ENCODE measurements around the gene FHIT. TPM values are rescaled to one million over a fixed set of nuclear protein-coding genes. Genes with fewer than 3 reads are reported as not detected.

FHIT gene
- total and polyA plus RNA-seq, 8 donors = 1.8 to 10.6 (median 7.1) TPM

DNA sequence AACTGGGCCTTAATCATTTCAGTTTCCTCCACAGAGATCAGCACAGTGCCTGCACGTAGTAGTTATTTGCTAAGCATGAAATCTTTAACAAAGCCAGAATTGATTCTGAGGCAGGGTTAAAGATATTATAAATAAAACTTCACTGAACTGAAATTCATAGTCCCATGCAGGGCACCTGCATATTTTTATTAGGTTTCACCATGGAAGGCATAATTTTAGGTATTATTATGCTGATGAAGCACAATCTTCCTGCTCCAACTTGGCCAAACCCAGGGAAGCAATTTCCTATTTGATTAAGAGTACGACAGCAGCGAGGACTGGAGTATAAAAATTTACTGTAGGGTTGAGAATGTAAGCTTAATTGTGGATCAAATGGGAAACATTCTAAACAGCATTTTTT is 1131.0 kb downstream of the FHIT start:
- TF ChIP-seq POLR2A (IDR thresholded peaks at IDR 0.05) = no peak
- TF ChIP-seq, protein P1, sequence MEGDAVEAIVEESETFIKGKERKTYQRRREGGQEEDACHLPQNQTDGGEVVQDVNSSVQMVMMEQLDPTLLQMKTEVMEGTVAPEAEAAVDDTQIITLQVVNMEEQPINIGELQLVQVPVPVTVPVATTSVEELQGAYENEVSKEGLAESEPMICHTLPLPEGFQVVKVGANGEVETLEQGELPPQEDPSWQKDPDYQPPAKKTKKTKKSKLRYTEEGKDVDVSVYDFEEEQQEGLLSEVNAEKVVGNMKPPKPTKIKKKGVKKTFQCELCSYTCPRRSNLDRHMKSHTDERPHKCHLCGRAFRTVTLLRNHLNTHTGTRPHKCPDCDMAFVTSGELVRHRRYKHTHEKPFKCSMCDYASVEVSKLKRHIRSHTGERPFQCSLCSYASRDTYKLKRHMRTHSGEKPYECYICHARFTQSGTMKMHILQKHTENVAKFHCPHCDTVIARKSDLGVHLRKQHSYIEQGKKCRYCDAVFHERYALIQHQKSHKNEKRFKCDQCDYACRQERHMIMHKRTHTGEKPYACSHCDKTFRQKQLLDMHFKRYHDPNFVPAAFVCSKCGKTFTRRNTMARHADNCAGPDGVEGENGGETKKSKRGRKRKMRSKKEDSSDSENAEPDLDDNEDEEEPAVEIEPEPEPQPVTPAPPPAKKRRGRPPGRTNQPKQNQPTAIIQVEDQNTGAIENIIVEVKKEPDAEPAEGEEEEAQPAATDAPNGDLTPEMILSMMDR (IDR thresholded peaks at IDR 0.05) = no peak
- TF ChIP-seq POLR2AphosphoS5 (IDR thresholded peaks at IDR 0.05) = no peak
- Histone ChIP-seq H3K9me3 (no peaks in the 10 kb centered on the region), H3K4me1 (no peaks in the 10 kb centered on the region), H3K4me3 (no peak overlapping the region), H3K36me3 (no peaks in the 10 kb centered on the region), H3K27ac (no peak overlapping the region), H3K27me3 (no peaks in the 10 kb centered on the region)
- no peak for DNase-seq
- 82 to 88% (median 84%) methylated on average over 3 of the region's 3 CpGs for WGBS, 5 donors
- intact Hi-C loops (cut with DNase I; ENCODE audit: low total_unique reads) = no loop called here

DNA sequence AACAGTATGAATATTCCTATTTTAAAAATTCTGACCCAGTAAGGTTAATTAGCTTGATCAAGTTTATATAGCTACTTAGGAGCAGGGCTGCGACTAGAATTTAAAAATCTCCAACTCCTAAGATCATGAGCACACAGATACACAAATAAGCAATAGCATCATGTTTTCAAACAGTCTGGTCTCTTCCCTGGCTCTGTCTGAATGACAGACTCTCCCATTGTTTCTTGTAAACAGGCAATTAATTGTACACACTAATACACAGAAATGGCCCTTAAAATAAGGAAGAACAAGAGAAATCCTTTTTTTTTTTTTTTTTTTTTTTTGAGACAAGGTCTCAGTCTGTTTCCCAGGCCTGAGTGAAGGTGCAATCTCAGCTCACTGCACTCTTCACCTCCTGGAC is 1137.1 kb downstream of the FHIT start:
- Histone ChIP-seq H3K36me3 (no peaks in the 10 kb centered on the region), H3K4me3 (no peak overlapping the region), H3K9me3 (no peaks in the 10 kb centered on the region), H3K4me1 (no peaks in the 10 kb centered on the region), H3K27ac (no peak overlapping the region), H3K27me3 (no peaks in the 10 kb centered on the region)
- no peak for DNase-seq
- intact Hi-C loops (cut with DNase I; ENCODE audit: low total_unique reads) = no loop called here
- TF ChIP-seq EP300 (IDR thresholded peaks at IDR 0.05) (no peak), POLR2AphosphoS5 (IDR thresholded peaks at IDR 0.05) (no peak), POLR2A (IDR thresholded peaks at IDR 0.05) (no peak)
- TF ChIP-seq, protein P1 (IDR thresholded peaks at IDR 0.05) = no peak
- WGBS, 5 donors = 81 to 98% (median 94%) methylated on average over 1 of the region's 1 CpG

DNA sequence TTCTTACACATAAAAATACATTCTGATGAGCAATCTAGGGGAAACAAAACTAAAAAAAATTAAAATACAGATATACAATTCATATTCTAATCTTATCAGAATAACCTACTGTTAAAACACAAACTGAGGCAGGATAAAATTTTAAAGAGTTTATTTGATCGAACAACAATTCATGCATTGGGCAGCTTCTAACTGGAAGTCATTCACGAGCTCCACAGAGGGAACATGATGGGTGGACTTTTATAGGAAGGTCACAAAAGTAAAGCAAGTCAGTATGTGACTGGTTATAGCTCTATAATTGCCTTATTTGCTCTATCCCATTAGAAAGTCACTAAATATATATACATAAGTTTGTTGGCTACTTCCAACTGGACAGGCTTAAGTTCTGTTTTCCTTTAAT is 1144.0 kb downstream of the FHIT start:
- intact Hi-C loops (cut with DNase I; ENCODE audit: low total_unique reads) = no loop called here
- no peaks in the 10 kb centered on the region for H3K36me3 ChIP-seq
- no peaks in the 10 kb centered on the region for H3K27me3 ChIP-seq
- no peaks in the 10 kb centered on the region for H3K9me3 ChIP-seq
- no peak for DNase-seq
- H3K4me3 ChIP-seq = no peak overlapping the region
- no peak for TF ChIP-seq POLR2AphosphoS5 (IDR thresholded peaks at IDR 0.05)
- TF ChIP-seq, protein P1 (IDR thresholded peaks at IDR 0.05) = no peak
- TF ChIP-seq POLR2A (IDR thresholded peaks at IDR 0.05) = no peak
- no peaks in the 10 kb centered on the region for H3K4me1 ChIP-seq
- 65 to 80% (median 76%) methylated on average over 2 of the region's 2 CpGs for WGBS, 5 donors
- no peak overlapping the region for H3K27ac ChIP-seq

DNA sequence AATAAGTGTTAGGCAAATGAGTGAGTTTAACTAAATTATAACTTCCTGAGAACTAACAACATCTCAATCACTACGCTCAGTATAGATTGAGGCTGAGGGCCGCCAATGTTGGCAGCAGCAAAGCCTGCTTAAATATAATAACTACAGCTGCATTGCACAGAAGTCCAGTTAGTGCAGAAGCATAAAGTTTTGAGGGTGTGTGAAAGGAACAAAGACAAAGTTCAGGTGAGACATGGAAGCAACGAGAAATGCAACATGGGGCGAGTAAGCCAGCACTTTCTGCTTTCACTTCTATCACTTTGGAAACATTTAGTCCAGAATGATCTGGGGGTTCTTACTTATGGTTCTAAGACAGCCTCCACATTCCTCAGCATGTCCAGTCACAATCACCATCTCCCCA is 1149.1 kb downstream of the FHIT start:
- H3K9me3 ChIP-seq = no peaks in the 10 kb centered on the region
- H3K27me3 ChIP-seq = no peaks in the 10 kb centered on the region
- 80 to 90% (median 88%) methylated on average over 4 of the region's 4 CpGs for WGBS, 5 donors
- no peak overlapping the region for H3K4me3 ChIP-seq
- H3K4me1 ChIP-seq = peaks cover 0 to 3% (median 0%) of the 10 kb centered on the region in 4 donors
- DNase-seq = no peak
- intact Hi-C loops (cut with DNase I; ENCODE audit: low total_unique reads) = no loop called here
- no peak for TF ChIP-seq POLR2AphosphoS5 (IDR thresholded peaks at IDR 0.05)
- no peak for TF ChIP-seq EP300 (IDR thresholded peaks at IDR 0.05)
- no peak for TF ChIP-seq POLR2A (IDR thresholded peaks at IDR 0.05)
- TF ChIP-seq, protein P1 (IDR thresholded peaks at IDR 0.05) = no peak
- no peaks in the 10 kb centered on the region for H3K36me3 ChIP-seq
- H3K27ac ChIP-seq = no peak overlapping the region
